Neuronal stem cell (in vitro differentiated cells): ENCODE results near the gene DNAJC24.

Source experiments
- DNase-seq: peaks from one replicate; pipeline ENCODE4 v3.0.0-alpha.2; 2013; ENCODE audit warnings: low spot score
- H2AFZ ChIP-seq: one replicate; pipeline ENCODE4 v1.6.1; 2013; ENCODE audit warnings: mild to moderate bottlenecking, low read length, inconsistent platforms
- H2AK5ac ChIP-seq: 2 replicates; pipeline ENCODE4 v1.6.1; 2013; ENCODE audit warnings: low read depth, mild to moderate bottlenecking, inconsistent platforms, low read length, moderate library complexity, mixed read lengths
- H2BK120ac ChIP-seq: 2 replicates; pipeline ENCODE4 v1.6.1; 2013; ENCODE audit warnings: low read depth, mild to moderate bottlenecking, inconsistent platforms, low read length, moderate library complexity, mixed read lengths
- H2BK12ac ChIP-seq: one replicate; pipeline ENCODE4 v1.6.1; 2013; ENCODE audit warnings: low read length, inconsistent platforms
- H2BK15ac ChIP-seq: 2 replicates; pipeline ENCODE4 v1.6.1; 2013; ENCODE audit warnings: mild to moderate bottlenecking, low read length, inconsistent platforms, mixed read lengths
- H2BK5ac ChIP-seq: one replicate; pipeline ENCODE4 v1.6.1; 2013; ENCODE audit warnings: inconsistent platforms, mild to moderate bottlenecking, low read length, moderate library complexity
- H3K14ac ChIP-seq: one replicate; pipeline ENCODE4 v1.6.1; 2013; ENCODE audit warnings: low read length, inconsistent platforms
- H3K18ac ChIP-seq: 2 replicates; pipeline ENCODE4 v1.6.1; 2013; ENCODE audit warnings: low read length, inconsistent platforms
- H3K23ac ChIP-seq: 2 replicates; pipeline ENCODE4 v1.6.1; 2013; ENCODE audit warnings: low read depth, mild to moderate bottlenecking, mixed read lengths, low read length, inconsistent platforms; ENCODE audit not compliant: poor library complexity
- H3K27ac ChIP-seq: replicated peaks from 3 replicates; pipeline ENCODE4 v1.5.1; 2013; ENCODE audit warnings: low read length, inconsistent platforms
- H3K27me3 ChIP-seq, 3 experiments: 2 replicates each; pipeline ENCODE4 v1.6.1; 2013; ENCODE audit warnings: low read length in 3 of 3, mild to moderate bottlenecking in 2 of 3, inconsistent platforms in 1 of 3, low read depth in 1 of 3, mixed read lengths in 1 of 3, moderate library complexity in 1 of 3; ENCODE audit not compliant: control insufficient read depth in 3 of 3, insufficient read depth in 3 of 3
- H3K36me3 ChIP-seq, 2 donors: replicated peaks in 1 of 2; 2 replicates each; pipeline ENCODE4 v1.6.1; 2013; ENCODE audit warnings: low read length in 2 of 2; ENCODE audit not compliant: control insufficient read depth in 2 of 2, insufficient read depth in 2 of 2
- H3K4ac ChIP-seq: 2 replicates; pipeline ENCODE4 v1.6.1; 2013; ENCODE audit warnings: inconsistent platforms, mild to moderate bottlenecking, low read length, moderate library complexity
- H3K4me1 ChIP-seq, 2 donors: 1 replicate in 1 of 2; 2 replicates in 1 of 2; pipeline ENCODE4 v1.6.1; 2013; ENCODE audit warnings: low read length in 2 of 2, low read depth in 1 of 2; ENCODE audit not compliant: control insufficient read depth in 2 of 2, insufficient read depth in 1 of 2
- H3K4me2 ChIP-seq: one replicate; pipeline ENCODE4 v1.6.1; 2013; ENCODE audit warnings: mild to moderate bottlenecking, low read length, inconsistent platforms; ENCODE audit not compliant: insufficient read depth, poor library complexity, severe bottlenecking
- H3K4me3 ChIP-seq, 2 donors: 2 replicates each; pipeline ENCODE4 v1.5.1; 2013; ENCODE audit warnings: low read length in 2 of 2, mild to moderate bottlenecking in 2 of 2, inconsistent platforms in 1 of 2, moderate library complexity in 1 of 2
- H3K79me1 ChIP-seq: one replicate; pipeline ENCODE4 v1.6.1; 2013; ENCODE audit warnings: low read depth, mild to moderate bottlenecking, inconsistent platforms, low read length, moderate library complexity
- H3K9ac ChIP-seq: one replicate; pipeline ENCODE4 v1.6.1; 2013; ENCODE audit warnings: mild to moderate bottlenecking, low read depth, low read length, inconsistent platforms; ENCODE audit not compliant: poor library complexity
- H3K9me3 ChIP-seq, 2 donors: replicated peaks in 1 of 2; 2 replicates each; pipeline versions ENCODE3 to v1.6.1; 2013; ENCODE audit warnings: low read length in 2 of 2, mild to moderate bottlenecking in 2 of 2, inconsistent platforms in 1 of 2, low read depth in 1 of 2, mixed read lengths in 1 of 2, moderate library complexity in 1 of 2; ENCODE audit not compliant: control insufficient read depth in 2 of 2, insufficient read depth in 1 of 2
- H4K8ac ChIP-seq: one replicate; pipeline ENCODE4 v1.6.1; 2013; ENCODE audit warnings: low read depth, mild to moderate bottlenecking, inconsistent platforms, low read length, moderate library complexity
- H4K91ac ChIP-seq: one replicate; pipeline ENCODE4 v1.6.1; 2013; ENCODE audit warnings: low read length, low read depth, mild to moderate bottlenecking, inconsistent platforms; ENCODE audit not compliant: poor library complexity
- WGBS, 2 donors: extraction: QIAGEN DNeasy Blood & Tissue Kit; methylation state at CpG; one replicate each; pipeline ENCODE4 v1.1.7; 2013; ENCODE audit warnings: missing lambda C conversion rate in 2 of 2, mixed read lengths in 1 of 2; ENCODE audit not compliant: insufficient read length in 2 of 2, insufficient replicate concordance in 1 of 2; ENCODE audit errors: extremely low coverage in 2 of 2; 5-methylcytosine and 5-hydroxymethylcytosine counted together

Gene DNAJC24

DNA sequence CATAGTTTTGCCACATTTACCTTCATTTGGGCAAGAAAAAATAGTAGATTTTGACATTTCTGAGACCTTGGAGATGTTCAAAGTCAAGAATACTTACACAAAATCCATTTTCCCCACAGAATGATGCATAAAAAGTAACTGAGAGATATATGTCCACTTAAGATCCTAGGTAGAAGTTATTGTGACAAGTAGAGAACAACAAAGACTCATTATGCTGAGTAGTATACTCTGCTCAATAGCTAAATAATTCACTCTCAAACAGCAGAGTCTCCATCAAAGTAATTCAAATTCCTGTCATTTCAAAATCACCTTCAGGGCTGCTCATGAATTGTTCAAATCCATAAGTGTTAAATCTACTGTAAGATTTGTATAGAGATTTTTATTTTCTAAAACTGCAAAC lies 104.4 kb downstream of the DNAJC24 start:
- Histone ChIP-seq H2BK120ac (no peak overlapping the region), H3K14ac (no peak overlapping the region), H3K4ac (no peak overlapping the region), H2AFZ (no peak overlapping the region), H2BK15ac (no peak overlapping the region), H3K4me2 (no peak overlapping the region), H3K18ac (no peak overlapping the region), H3K9me3 (no peaks in the 10 kb centered on the region), H2BK12ac (no peak overlapping the region), H2BK5ac (no peak overlapping the region), H3K9ac (no peak overlapping the region), H3K4me3 (no peak overlapping the region), H3K79me1 (no peaks in the 10 kb centered on the region), H3K36me3 (peaks cover 0 to 11% of the 10 kb centered on the region in 2 donors), H4K8ac (no peak overlapping the region), H3K27me3 (no peaks in the 10 kb centered on the region), H3K23ac (no peak overlapping the region), H3K4me1 (peaks cover 0 to 6% of the 10 kb centered on the region in 2 donors), H2AK5ac (no peak overlapping the region), H3K27ac (no peak overlapping the region), H4K91ac (no peak overlapping the region)
- no peak for DNase-seq

DNA sequence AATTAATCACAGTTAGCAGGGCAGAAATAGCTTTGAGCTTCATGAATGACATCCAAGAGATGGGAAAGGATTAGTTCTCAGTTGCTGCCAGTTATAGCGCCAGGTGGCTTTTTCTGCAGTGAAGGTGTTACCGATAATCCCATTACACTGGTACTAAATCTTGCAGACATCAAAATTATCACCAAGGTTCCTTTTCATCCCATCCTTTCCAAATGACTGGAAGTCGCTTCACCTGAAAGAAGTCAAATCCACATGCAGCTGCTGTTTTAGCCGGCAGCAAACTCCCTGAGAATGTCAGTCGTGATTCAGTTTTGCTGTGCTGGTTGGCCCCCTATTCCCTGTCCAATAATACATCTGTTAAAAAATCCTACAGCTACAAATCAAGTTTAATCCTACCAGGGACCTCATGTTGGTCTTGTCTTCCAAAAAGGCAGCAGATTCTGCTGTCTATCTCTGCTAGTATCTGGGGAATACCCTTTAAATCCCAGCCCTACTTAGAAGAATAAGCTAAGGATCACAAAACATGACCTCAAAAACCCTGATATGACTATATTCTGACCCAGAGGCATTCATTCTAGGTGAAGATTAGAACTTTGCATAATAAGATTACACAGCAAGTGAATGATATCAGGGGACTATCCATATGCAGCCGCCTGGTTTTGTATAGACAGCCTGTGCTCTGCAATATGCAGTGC lies 108.0 kb downstream of the DNAJC24 start:
- no peak overlapping the region for H2BK5ac ChIP-seq
- H3K79me1 ChIP-seq: peaks cover 2% of the 10 kb centered on the region
- no peak overlapping the region for H2BK120ac ChIP-seq
- H3K27me3 ChIP-seq: no peaks in the 10 kb centered on the region
- H3K14ac ChIP-seq: no peak overlapping the region
- H4K91ac ChIP-seq: no peak overlapping the region
- H2AFZ ChIP-seq: no peak overlapping the region
- no peak overlapping the region for H2BK12ac ChIP-seq
- no peak overlapping the region for H3K27ac ChIP-seq
- no peak overlapping the region for H4K8ac ChIP-seq
- no peak overlapping the region for H3K9ac ChIP-seq
- no peak overlapping the region for H3K4me3 ChIP-seq
- no peak overlapping the region for H3K4ac ChIP-seq
- H2AK5ac ChIP-seq: no peak overlapping the region
- H2BK15ac ChIP-seq: no peak overlapping the region
- no peak overlapping the region for H3K18ac ChIP-seq
- peaks cover 3 to 4% of the 10 kb centered on the region in 2 donors for H3K4me1 ChIP-seq
- DNase-seq: no peak
- no peak overlapping the region for H3K23ac ChIP-seq
- no peaks in the 10 kb centered on the region for H3K36me3 ChIP-seq
- WGBS, 2 donors: no CpG with 5 or more reads among the region's 6 CpGs
- no peak overlapping the region for H3K4me2 ChIP-seq
- peaks cover 0 to 4% of the 10 kb centered on the region in 2 donors for H3K9me3 ChIP-seq

DNA sequence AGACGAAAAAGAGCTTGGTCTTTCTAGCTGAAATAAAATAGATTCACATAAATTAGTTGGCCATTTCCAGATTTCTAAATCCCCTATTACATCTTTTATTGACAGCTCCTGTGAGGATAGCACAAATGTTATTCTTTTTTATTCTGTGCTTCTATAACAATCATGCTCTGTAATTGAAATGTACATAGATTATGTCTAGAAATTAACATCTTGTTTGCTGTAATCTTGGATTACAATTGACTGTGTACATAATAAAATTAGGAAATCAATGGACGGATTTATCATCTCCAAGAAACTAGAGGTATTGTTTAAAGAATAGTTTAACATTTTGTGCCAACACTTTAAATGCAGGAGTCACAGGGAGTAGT lies 108.5 kb downstream of the DNAJC24 start:
- Histone ChIP-seq H3K18ac (no peak overlapping the region), H2AFZ (no peak overlapping the region), H3K23ac (no peak overlapping the region), H3K27me3 (no peaks in the 10 kb centered on the region), H3K4ac (no peak overlapping the region), H2BK15ac (no peak overlapping the region), H2BK12ac (no peak overlapping the region), H3K4me2 (no peak overlapping the region), H4K91ac (no peak overlapping the region), H3K79me1 (peaks cover 2% of the 10 kb centered on the region), H3K9me3 (peaks cover 0 to 4% of the 10 kb centered on the region in 2 donors), H2BK120ac (no peak overlapping the region), H3K27ac (no peak overlapping the region), H3K9ac (no peak overlapping the region), H3K36me3 (no peaks in the 10 kb centered on the region), H3K4me3 (no peak overlapping the region), H2AK5ac (no peak overlapping the region), H4K8ac (no peak overlapping the region), H3K4me1 (peaks cover 3 to 4% of the 10 kb centered on the region in 2 donors), H3K14ac (no peak overlapping the region), H2BK5ac (no peak overlapping the region)
- DNase-seq: no peak
- WGBS, 2 donors: no CpG with 5 or more reads among the region's 2 CpGs

DNA sequence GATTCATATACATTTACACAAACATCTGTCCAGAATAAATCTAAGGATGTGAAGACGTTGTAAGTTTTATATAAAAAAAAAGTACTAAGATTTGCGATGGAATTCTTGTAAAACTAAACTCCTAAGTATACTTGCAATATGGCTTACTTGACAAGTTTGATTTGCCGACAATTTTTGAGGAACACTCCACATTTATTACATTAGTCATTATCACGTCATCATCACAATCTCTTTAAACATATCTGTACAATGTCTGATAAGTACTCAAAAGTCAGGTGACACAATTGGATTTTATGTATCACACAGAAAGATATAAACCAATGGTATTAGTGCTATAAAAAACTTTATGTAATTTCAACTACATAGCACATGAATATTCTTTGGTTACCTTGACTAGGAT lies 109.4 kb downstream of the DNAJC24 start:
- H4K91ac ChIP-seq: no peak overlapping the region
- H3K27me3 ChIP-seq: no peaks in the 10 kb centered on the region
- peaks cover 2% of the 10 kb centered on the region for H3K79me1 ChIP-seq
- peaks cover 0 to 4% of the 10 kb centered on the region in 2 donors for H3K9me3 ChIP-seq
- H3K18ac ChIP-seq: no peak overlapping the region
- no peak overlapping the region for H2BK15ac ChIP-seq
- H4K8ac ChIP-seq: no peak overlapping the region
- H2AFZ ChIP-seq: no peak overlapping the region
- no peak overlapping the region for H3K9ac ChIP-seq
- no peak overlapping the region for H2BK5ac ChIP-seq
- no peak overlapping the region for H3K23ac ChIP-seq
- no peak overlapping the region for H3K14ac ChIP-seq
- H2AK5ac ChIP-seq: no peak overlapping the region
- no peaks in the 10 kb centered on the region for H3K36me3 ChIP-seq
- H3K4me3 ChIP-seq: no peak overlapping the region
- no CpG with 5 or more reads among the region's 4 CpGs for WGBS, 2 donors
- H3K4me2 ChIP-seq: no peak overlapping the region
- H3K27ac ChIP-seq: no peak overlapping the region
- no peak overlapping the region for H2BK120ac ChIP-seq
- no peak overlapping the region for H2BK12ac ChIP-seq
- no peak for DNase-seq
- H3K4me1 ChIP-seq: peaks cover 3 to 4% of the 10 kb centered on the region in 2 donors
- H3K4ac ChIP-seq: no peak overlapping the region
